IPS DF 6.9 (cell line): Measurements from ENCODE around the gene SLITRK3.

Source experiments
- DNase-seq: peaks from one replicate; pipeline ENCODE4 v3.0.0-alpha.2; 2013; ENCODE audit warnings: low read depth, low spot score
- H3K27ac ChIP-seq: one replicate; pipeline ENCODE4 v1.5.1; 2013; ENCODE audit warnings: low read length, control low read depth
- H3K27me3 ChIP-seq: 2 replicates; pipeline ENCODE4 v1.6.1; 2013; ENCODE audit warnings: mild to moderate bottlenecking, low read length; ENCODE audit not compliant: control insufficient read depth, insufficient read depth
- H3K36me3 ChIP-seq: 2 replicates; pipeline ENCODE4 v1.6.1; 2013; ENCODE audit warnings: low read length; ENCODE audit not compliant: control insufficient read depth, insufficient read depth
- H3K4me1 ChIP-seq: 2 replicates; pipeline ENCODE4 v1.6.1; 2013; ENCODE audit warnings: low read length; ENCODE audit not compliant: control insufficient read depth, insufficient read depth
- H3K4me3 ChIP-seq: 2 replicates; pipeline ENCODE4 v1.5.1; 2013; ENCODE audit warnings: mild to moderate bottlenecking, low read length
- H3K9me3 ChIP-seq: 2 replicates; pipeline ENCODE4 v1.6.1; 2013; ENCODE audit warnings: low read length, inconsistent platforms; ENCODE audit not compliant: control insufficient read depth, insufficient read depth
- WGBS: extraction: QIAGEN DNeasy Blood & Tissue Kit; methylation state at CpG from one replicate; pipeline ENCODE4 v1.1.7; 2013; ENCODE audit warnings: mixed read lengths, missing lambda C conversion rate; ENCODE audit not compliant: insufficient read length, insufficient coverage; 5-methylcytosine and 5-hydroxymethylcytosine counted together

SLITRK3 gene

GRCh38 chr3:165204445-165204844 is 8.3 kb upstream of the SLITRK3 start:
- DNase-seq, result no peak
- H3K27me3 ChIP-seq, result no peaks in the 10 kb centered on the region
- no peaks in the 10 kb centered on the region for H3K4me1 ChIP-seq
- H3K27ac ChIP-seq, result no peak overlapping the region
- H3K4me3 ChIP-seq, result no peak overlapping the region
- H3K36me3 ChIP-seq, result no peaks in the 10 kb centered on the region
- no CpG with 5 or more reads among the region's 1 CpG for WGBS
- H3K9me3 ChIP-seq, result no peaks in the 10 kb centered on the region

- WGBS, result no CpG with 5 or more reads among the region's 5 CpGs
- Histone ChIP-seq H3K9me3 (no peaks in the 10 kb centered on the region), H3K4me3 (no peak overlapping the region), H3K4me1 (no peaks in the 10 kb centered on the region), H3K27me3 (no peaks in the 10 kb centered on the region), H3K27ac (no peak overlapping the region), H3K36me3 (no peaks in the 10 kb centered on the region)
- no peak for DNase-seq
Measured at GRCh38 chr3:165202995-165203394, 6.8 kb upstream of the SLITRK3 start.

GRCh38 chr3:165201964-165202363 is 5.8 kb upstream of the SLITRK3 start:
- no peak overlapping the region for H3K4me3 ChIP-seq
- H3K4me1 ChIP-seq, result no peaks in the 10 kb centered on the region
- no CpG with 5 or more reads among the region's 2 CpGs for WGBS
- H3K9me3 ChIP-seq, result no peaks in the 10 kb centered on the region
- peaks cover 6% of the 10 kb centered on the region for H3K27me3 ChIP-seq
- H3K27ac ChIP-seq, result no peak overlapping the region
- DNase-seq, result no peak
- no peaks in the 10 kb centered on the region for H3K36me3 ChIP-seq

GRCh38 chr3:165197481-165197800 is 1.3 kb upstream of the SLITRK3 start:
- WGBS, result no CpG with 5 or more reads among the region's 3 CpGs
- Histone ChIP-seq H3K4me1 (peaks cover 2% of the 10 kb centered on the region; the same call in 1 of the 2 replicates), H3K27ac (no peak overlapping the region), H3K4me3 (peak overlapping the region; percentile 82; the same call in 1 of the 2 replicates), H3K9me3 (no peaks in the 10 kb centered on the region), H3K27me3 (peaks cover 29% of the 10 kb centered on the region), H3K36me3 (no peaks in the 10 kb centered on the region)
- no peak for DNase-seq

GRCh38 chr3:165196577-165197480 is 645 bp upstream of the SLITRK3 start:
- no CpG with 5 or more reads among the region's 50 CpGs for WGBS
- DNase-seq, result no peak
- no peak overlapping the region for H3K27ac ChIP-seq

GRCh38 chr3:165195241-165195639 is 944 bp downstream of the SLITRK3 start:
- Histone ChIP-seq H3K9me3 (no peaks in the 10 kb centered on the region), H3K27ac (no peak overlapping the region), H3K4me3 (peak overlapping the region; percentile 82; the same call in 1 of the 2 replicates), H3K27me3 (peaks cover 29% of the 10 kb centered on the region), H3K4me1 (peaks cover 3% of the 10 kb centered on the region; the same call in 1 of the 2 replicates), H3K36me3 (no peaks in the 10 kb centered on the region)
- no CpG with 5 or more reads among the region's 18 CpGs for WGBS
- no peak for DNase-seq

More at GRCh38 chr3:165196577-165197480, 645 bp upstream of the SLITRK3 start:
- Histone ChIP-seq H3K4me3 (peak overlapping the region; percentile 82; the same call in 1 of the 2 replicates), H3K4me1 (peaks cover 2% of the 10 kb centered on the region; the same call in 1 of the 2 replicates), H3K27me3 (peaks cover 29% of the 10 kb centered on the region), H3K36me3 (no peaks in the 10 kb centered on the region), H3K9me3 (no peaks in the 10 kb centered on the region)

GRCh38 chr3:165194511-165195240 is 1.5 kb downstream of the SLITRK3 start:
- Histone ChIP-seq H3K4me1 (peaks cover 3% of the 10 kb centered on the region; the same call in 1 of the 2 replicates), H3K27ac (no peak overlapping the region), H3K4me3 (peak overlapping the region; percentile 82; the same call in 1 of the 2 replicates), H3K9me3 (no peaks in the 10 kb centered on the region), H3K27me3 (peaks cover 29% of the 10 kb centered on the region), H3K36me3 (no peaks in the 10 kb centered on the region)
- no peak for DNase-seq
- no CpG with 5 or more reads among the region's 22 CpGs for WGBS

- Histone ChIP-seq H3K9me3 (no peaks in the 10 kb centered on the region), H3K4me1 (peaks cover 3% of the 10 kb centered on the region; the same call in 1 of the 2 replicates), H3K4me3 (peak overlapping the region; percentile 19; the same call in 1 of the 2 replicates), H3K27ac (no peak overlapping the region), H3K27me3 (peaks cover 29% of the 10 kb centered on the region), H3K36me3 (no peaks in the 10 kb centered on the region)
- WGBS, result no CpG with 5 or more reads among the region's 18 CpGs
- no peak for DNase-seq
Measured at GRCh38 chr3:165193366-165194254, 2.6 kb downstream of the SLITRK3 start.

- peaks cover 3% of the 10 kb centered on the region; the same call in 1 of the 2 replicates for H3K4me1 ChIP-seq
- no peaks in the 10 kb centered on the region for H3K9me3 ChIP-seq
- DNase-seq, result no peak
- no peak overlapping the region for H3K27ac ChIP-seq
- no peaks in the 10 kb centered on the region for H3K36me3 ChIP-seq
- H3K27me3 ChIP-seq, result peaks cover 29% of the 10 kb centered on the region
- peak overlapping the region; percentile 57; the same call in 1 of the 2 replicates for H3K4me3 ChIP-seq
- WGBS, result no CpG with 5 or more reads among the region's 14 CpGs
Measured at GRCh38 chr3:165192610-165193192, 3.5 kb downstream of the SLITRK3 start.
